ENCODE results near the gene CAPN7.

The CAPN7 gene

GRCh38 chr3:15292765-15293522, 86.9 kb downstream of the CAPN7 start:
- no peak overlapping the region for H3K4me3 Mint-ChIP-seq
- peaks cover 14% of the 10 kb centered on the region for H3K27me3 Mint-ChIP-seq (ENCODE audit: low read depth, poor library complexity)
- H3K36me3 Mint-ChIP-seq (ENCODE audit: low read depth) = peaks cover 9% of the 10 kb centered on the region
- no peak for TF ChIP-seq CTCF (IDR thresholded peaks at IDR 0.05)
- no peaks in the 10 kb centered on the region for H3K9me3 Mint-ChIP-seq
- H3K4me1 Mint-ChIP-seq = peaks cover 24% of the 10 kb centered on the region
- DNase-seq = peak; percentile 27
- peak overlapping the region; percentile 21 for H3K27ac Mint-ChIP-seq

- H3K4me1 Mint-ChIP-seq = peaks cover 24% of the 10 kb centered on the region
- H3K9me3 Mint-ChIP-seq = no peaks in the 10 kb centered on the region
- peaks cover 9% of the 10 kb centered on the region for H3K36me3 Mint-ChIP-seq (ENCODE audit: low read depth)
- H3K27ac Mint-ChIP-seq = no peak overlapping the region
- TF ChIP-seq CTCF (IDR thresholded peaks at IDR 0.05) = no peak
- no peak overlapping the region for H3K4me3 Mint-ChIP-seq
- DNase-seq = no peak
- H3K27me3 Mint-ChIP-seq (ENCODE audit: low read depth, poor library complexity) = peaks cover 10% of the 10 kb centered on the region
These were observed 88.9 kb downstream of the CAPN7 start for GRCh38 chr3:15294929-15295328.

- no peaks in the 10 kb centered on the region for H3K9me3 Mint-ChIP-seq
- H3K4me1 Mint-ChIP-seq = peaks cover 24% of the 10 kb centered on the region
- TF ChIP-seq CTCF (IDR thresholded peaks at IDR 0.05) = no peak
- no peak for DNase-seq
- no peak overlapping the region for H3K27ac Mint-ChIP-seq
- peaks cover 9% of the 10 kb centered on the region for H3K36me3 Mint-ChIP-seq (ENCODE audit: low read depth)
- H3K27me3 Mint-ChIP-seq (ENCODE audit: low read depth, poor library complexity) = peaks cover 10% of the 10 kb centered on the region
- no peak overlapping the region for H3K4me3 Mint-ChIP-seq
These were observed 89.5 kb downstream of the CAPN7 start for GRCh38 chr3:15295506-15295905.

GRCh38 chr3:15297608-15298350, 91.7 kb downstream of the CAPN7 start:
- peaks cover 12% of the 10 kb centered on the region for H3K27me3 Mint-ChIP-seq (ENCODE audit: low read depth, poor library complexity)
- H3K27ac Mint-ChIP-seq = no peak overlapping the region
- peaks cover 20% of the 10 kb centered on the region for H3K36me3 Mint-ChIP-seq (ENCODE audit: low read depth)
- TF ChIP-seq CTCF (IDR thresholded peaks at IDR 0.05) = no peak
- H3K4me1 Mint-ChIP-seq = peaks cover 13% of the 10 kb centered on the region
- H3K9me3 Mint-ChIP-seq = no peaks in the 10 kb centered on the region
- H3K4me3 Mint-ChIP-seq = no peak overlapping the region
- no peak for DNase-seq

- H3K4me3 Mint-ChIP-seq = no peak overlapping the region
- peaks cover 26% of the 10 kb centered on the region for H3K36me3 Mint-ChIP-seq (ENCODE audit: low read depth)
- peaks cover 6% of the 10 kb centered on the region for H3K4me1 Mint-ChIP-seq
- no peaks in the 10 kb centered on the region for H3K9me3 Mint-ChIP-seq
- H3K27me3 Mint-ChIP-seq (ENCODE audit: low read depth, poor library complexity) = peaks cover 12% of the 10 kb centered on the region
- no peak for DNase-seq
- TF ChIP-seq CTCF (IDR thresholded peaks at IDR 0.05) = no peak
- H3K27ac Mint-ChIP-seq = no peak overlapping the region
These were observed 92.5 kb downstream of the CAPN7 start for GRCh38 chr3:15298504-15298903.
